ENCODE data around the gene RNU6-8.

The RNU6-8 gene

DNA sequence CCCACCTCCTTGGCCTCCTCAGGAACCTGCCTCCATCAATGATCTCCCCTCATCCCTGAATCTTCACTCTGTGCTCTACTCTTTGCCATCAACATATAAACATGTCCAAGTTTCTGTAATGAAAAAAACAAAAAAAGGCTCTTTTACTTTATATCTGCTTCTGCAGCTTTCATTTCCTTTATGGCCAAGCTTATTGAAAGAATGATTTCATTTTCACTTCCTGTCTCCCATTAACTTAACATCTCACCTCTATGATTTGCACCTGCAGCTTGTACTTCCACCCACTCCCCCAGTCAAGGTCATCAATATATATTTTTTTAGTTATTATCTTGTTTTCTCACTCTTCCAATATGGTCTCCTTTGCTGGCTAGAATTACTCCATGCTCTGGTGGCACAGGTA, 16.8 kb downstream of the RNU6-8 start:
- no peaks in the 10 kb centered on the region for H3K36me3 Mint-ChIP-seq (ENCODE audit: low read depth)
- peaks cover 11% of the 10 kb centered on the region for H3K27me3 Mint-ChIP-seq (ENCODE audit: low read depth, poor library complexity)
- no peak for DNase-seq
- H3K9me3 Mint-ChIP-seq = peaks cover 24% of the 10 kb centered on the region
- TF ChIP-seq CTCF (IDR thresholded peaks at IDR 0.05) = no peak
- H3K4me3 Mint-ChIP-seq = no peak overlapping the region
- H3K27ac Mint-ChIP-seq = no peak overlapping the region
- H3K4me1 Mint-ChIP-seq = no peaks in the 10 kb centered on the region

GRCh38 chr14:32185097-32185496, 18.0 kb downstream of the RNU6-8 start:
- Mint-ChIP-seq H3K27me3 (ENCODE audit: low read depth, poor library complexity) (peaks cover 4% of the 10 kb centered on the region), H3K27ac (no peak overlapping the region), H3K4me1 (no peaks in the 10 kb centered on the region), H3K36me3 (ENCODE audit: low read depth) (peaks cover 6% of the 10 kb centered on the region), H3K9me3 (peaks cover 34% of the 10 kb centered on the region), H3K4me3 (no peak overlapping the region)
- TF ChIP-seq CTCF (IDR thresholded peaks at IDR 0.05) = no peak
- no peak for DNase-seq

DNA sequence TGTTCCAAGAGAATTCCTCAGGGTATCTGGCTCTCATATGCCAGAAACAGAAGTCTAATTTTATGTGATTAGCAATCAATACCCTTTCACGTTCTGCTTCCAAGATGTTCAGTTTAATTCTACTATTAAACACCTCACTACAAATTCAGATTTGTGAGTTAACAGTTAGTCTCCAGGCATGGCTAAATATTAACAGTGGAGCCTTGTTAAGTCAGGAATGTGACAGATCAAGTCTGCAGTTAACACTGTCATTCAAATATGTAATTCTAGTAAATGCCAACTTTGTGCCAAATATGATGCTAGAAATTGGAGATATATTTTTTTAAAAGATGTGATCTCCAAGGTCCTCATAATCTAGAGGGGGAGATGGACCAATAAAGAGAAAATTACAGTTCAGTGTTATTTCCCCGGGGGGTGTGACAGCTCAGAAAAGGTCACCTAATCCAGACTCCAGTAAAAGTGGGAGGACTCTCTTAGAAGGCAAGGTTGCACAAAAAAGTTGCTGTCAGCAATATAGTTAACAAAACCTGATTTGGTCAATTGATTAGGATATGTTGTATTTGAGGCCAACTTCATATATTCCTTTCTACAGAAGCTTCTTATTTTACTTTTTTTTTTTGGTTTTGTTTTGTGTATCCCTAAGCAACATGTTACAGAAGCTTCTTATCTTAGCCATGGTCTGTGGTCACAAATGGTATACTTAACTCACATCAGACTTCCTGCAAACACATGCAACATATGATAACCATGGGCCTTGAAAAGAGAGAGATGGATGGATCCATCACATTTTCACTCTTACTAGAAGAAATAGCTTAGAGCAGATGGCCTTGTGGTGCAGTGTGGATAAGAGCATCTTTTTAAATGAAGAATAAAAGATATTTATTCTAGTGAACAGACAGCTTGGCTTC, 19.7 kb downstream of the RNU6-8 start:
- Mint-ChIP-seq H3K36me3 (ENCODE audit: low read depth) (peaks cover 6% of the 10 kb centered on the region), H3K9me3 (peaks cover 51% of the 10 kb centered on the region), H3K27ac (no peak overlapping the region), H3K4me1 (no peaks in the 10 kb centered on the region), H3K4me3 (no peak overlapping the region), H3K27me3 (ENCODE audit: low read depth, poor library complexity) (peaks cover 6% of the 10 kb centered on the region)
- TF ChIP-seq CTCF (IDR thresholded peaks at IDR 0.05) = no peak
- no peak for DNase-seq

- Mint-ChIP-seq H3K4me3 (no peak overlapping the region), H3K27ac (no peak overlapping the region), H3K9me3 (no peaks in the 10 kb centered on the region), H3K36me3 (ENCODE audit: low read depth) (no peaks in the 10 kb centered on the region), H3K4me1 (no peaks in the 10 kb centered on the region), H3K27me3 (ENCODE audit: low read depth, poor library complexity) (peaks cover 6% of the 10 kb centered on the region)
- TF ChIP-seq CTCF (IDR thresholded peaks at IDR 0.05) = no peak
- DNase-seq = no peak
Observed at GRCh38 chr14:32171469-32171868, 31.6 kb downstream of the RNU6-8 start.

- DNase-seq = no peak
- no peak for TF ChIP-seq CTCF (IDR thresholded peaks at IDR 0.05)
- Mint-ChIP-seq H3K9me3 (peaks cover 5% of the 10 kb centered on the region), H3K27me3 (ENCODE audit: low read depth, poor library complexity) (peaks cover 8% of the 10 kb centered on the region), H3K4me3 (no peak overlapping the region), H3K36me3 (ENCODE audit: low read depth) (no peaks in the 10 kb centered on the region), H3K27ac (no peak overlapping the region), H3K4me1 (no peaks in the 10 kb centered on the region)
Observed at GRCh38 chr14:32169191-32169590, 33.9 kb downstream of the RNU6-8 start.

- Mint-ChIP-seq H3K36me3 (ENCODE audit: low read depth) (no peaks in the 10 kb centered on the region), H3K27me3 (ENCODE audit: low read depth, poor library complexity) (peaks cover 8% of the 10 kb centered on the region), H3K4me1 (no peaks in the 10 kb centered on the region), H3K27ac (no peak overlapping the region), H3K4me3 (no peak overlapping the region), H3K9me3 (peaks cover 5% of the 10 kb centered on the region)
- no peak for TF ChIP-seq CTCF (IDR thresholded peaks at IDR 0.05)
- no peak for DNase-seq
Observed at GRCh38 chr14:32167907-32168306, 35.2 kb downstream of the RNU6-8 start.

All from nephron progenitor cell (in vitro differentiated cells).